SK-N-DZ (cell line): ENCODE data around the gene SORCS2.

Source experiments
- DNase-seq: peaks from one replicate; pipeline ENCODE4 v3.0.0-alpha.2; 2015; ENCODE audit warnings: low spot score

SORCS2 gene

GRCh38 chr4:7390906-7391636 is 198.7 kb downstream of the SORCS2 start:
- DNase-seq = no peak

- DNase-seq = no peak
Measured at GRCh38 chr4:7391637-7392437, 199.5 kb downstream of the SORCS2 start.

- DNase-seq = no peak
Measured at GRCh38 chr4:7392438-7393421, 200.4 kb downstream of the SORCS2 start.

- DNase-seq = no peak
Measured at GRCh38 chr4:7393601-7394575, 201.6 kb downstream of the SORCS2 start.

- no peak for DNase-seq
Measured at GRCh38 chr4:7394681-7395451, 202.5 kb downstream of the SORCS2 start.

GRCh38 chr4:7395645-7396044 is 203.3 kb downstream of the SORCS2 start:
- DNase-seq = no peak

- DNase-seq = no peak
Measured at GRCh38 chr4:7396186-7396910, 204.0 kb downstream of the SORCS2 start.

- no peak for DNase-seq
Measured at GRCh38 chr4:7397206-7398103, 205.1 kb downstream of the SORCS2 start.

- no peak for DNase-seq
Measured at GRCh38 chr4:7398104-7398423, 205.7 kb downstream of the SORCS2 start.

- no peak for DNase-seq
Measured at GRCh38 chr4:7398788-7399439, 206.6 kb downstream of the SORCS2 start.

GRCh38 chr4:7399440-7400234 is 207.3 kb downstream of the SORCS2 start:
- DNase-seq = no peak

GRCh38 chr4:7400671-7401298 is 208.4 kb downstream of the SORCS2 start:
- DNase-seq = no peak

GRCh38 chr4:7402526-7402925 is 210.2 kb downstream of the SORCS2 start:
- no peak for DNase-seq

GRCh38 chr4:7403001-7403400 is 210.7 kb downstream of the SORCS2 start:
- DNase-seq = no peak

GRCh38 chr4:7408166-7408565 is 215.8 kb downstream of the SORCS2 start:
- no peak for DNase-seq

GRCh38 chr4:7410446-7410845 is 218.1 kb downstream of the SORCS2 start:
- no peak for DNase-seq
